WTC11 (cell line): ENCODE measurements around the gene MTHFD2. TPM values are rescaled to one million over a fixed set of nuclear protein-coding genes. Genes with fewer than 3 reads are reported as not detected.
A peak's percentile ranks its signal among the peaks of the same experiment; 100 is the strongest.

Experiments
- ATAC-seq: fragments of 200-7000 bp; cut with Tn5 transposase; 2 replicates; pipeline ENCODE4 v1.10.0; 2021; ENCODE audit warnings: mild to moderate bottlenecking, moderate library complexity
- Bru-seq: library from RNA; stranded (reverse); fragments of 400-500 nt; gene quantifications from one replicate; lab custom pipeline; 2021; lab: Mats Ljungman, UMichigan
- CTCF ChIA-PET: fragments of 300-600 bp; sonication (Branson Sonifier 250); formaldehyde crosslinking; loops from one replicate; lab custom pipeline; 2021; ENCODE audit warnings: antibody characterized with exemption; lab: Charles Lee
- POLR2A ChIA-PET: fragments of 350-600 bp; sonication (Branson Sonifier 250); formaldehyde crosslinking; loops from one replicate; lab custom pipeline; 2021; ENCODE audit warnings: antibody characterized with exemption; lab: Charles Lee
- DNase-seq: peaks from one replicate; pipeline ENCODE4 v3.0.0; 2021; ENCODE audit warnings: low spot score
- H3K27ac Mint-ChIP-seq: 2 replicates; pipeline ENCODE4 v1.8.0; 2021; ENCODE audit warnings: mixed read lengths
- H3K27me3 Mint-ChIP-seq: 2 replicates; pipeline ENCODE4 v1.8.0; 2021; ENCODE audit warnings: low read depth, mild to moderate bottlenecking, moderate library complexity, mixed read lengths
- H3K36me3 Mint-ChIP-seq: 2 replicates; pipeline ENCODE4 v1.8.0; 2021; ENCODE audit warnings: mixed read lengths
- H3K4me1 Mint-ChIP-seq: 2 replicates; pipeline ENCODE4 v1.8.0; 2022; ENCODE audit warnings: mixed read lengths
- H3K4me3 Mint-ChIP-seq: 2 replicates; pipeline ENCODE4 v1.8.0; 2021; ENCODE audit warnings: mild to moderate bottlenecking, moderate library complexity, mixed read lengths
- H3K9me3 Mint-ChIP-seq: 2 replicates; pipeline ENCODE4 v1.8.0; 2021; ENCODE audit warnings: mixed read lengths
- ATF1 ChIP-seq: sonication (generic); formaldehyde crosslinking; IDR thresholded peaks from 2 replicates; pipeline ENCODE4 v1.8.1; 2023; ENCODE audit warnings: mild to moderate bottlenecking, moderate library complexity, missing genetic modification reagents
- CBFB ChIP-seq: sonication (generic); formaldehyde crosslinking; IDR thresholded peaks from 2 replicates; pipeline ENCODE4 v1.8.1; 2022; ENCODE audit warnings: mild to moderate bottlenecking, low read depth, missing genetic modification reagents
- EMX1 ChIP-seq: fragments of 250-450 bp; sonication (Bioruptor Pico); IDR thresholded peaks from 2 replicates; pipeline ENCODE4 v1.8.0; 2021; ENCODE audit warnings: mild to moderate bottlenecking
- ESRRA ChIP-seq: sonication (generic); formaldehyde crosslinking; IDR thresholded peaks from 2 replicates; pipeline ENCODE4 v1.8.1; 2022; ENCODE audit warnings: mild to moderate bottlenecking, missing genetic modification reagents, borderline replicate concordance
- FOXJ3 ChIP-seq: sonication (generic); formaldehyde crosslinking; IDR thresholded peaks from 2 replicates; pipeline ENCODE4 v1.9.0; 2021; ENCODE audit warnings: missing genetic modification reagents, mild to moderate bottlenecking, borderline replicate concordance
- FOXK1 ChIP-seq: sonication (generic); formaldehyde crosslinking; IDR thresholded peaks from 2 replicates; pipeline ENCODE4 v1.8.0; 2022; ENCODE audit warnings: mild to moderate bottlenecking, moderate library complexity, missing genetic modification reagents
- IRF2 ChIP-seq: sonication (generic); formaldehyde crosslinking; IDR thresholded peaks from 2 replicates; pipeline ENCODE4 v1.8.0; 2022; ENCODE audit warnings: low read depth, missing genetic modification reagents, borderline replicate concordance
- JUN ChIP-seq: sonication (generic); formaldehyde crosslinking; IDR thresholded peaks from 2 replicates; pipeline ENCODE4 v1.8.0; 2023; ENCODE audit warnings: mild to moderate bottlenecking, missing genetic modification reagents
- MXD4 ChIP-seq: fragments of 250-450 bp; sonication (Bioruptor Pico); IDR thresholded peaks from 2 replicates; pipeline ENCODE4 v1.8.0; 2021; ENCODE audit warnings: mild to moderate bottlenecking, moderate library complexity, borderline replicate concordance
- NFE2L1 ChIP-seq: sonication (generic); formaldehyde crosslinking; IDR thresholded peaks from 2 replicates; pipeline ENCODE4 v1.8.1; 2023; ENCODE audit warnings: missing genetic modification reagents
- NR1H2 ChIP-seq: sonication (generic); formaldehyde crosslinking; IDR thresholded peaks from 2 replicates; pipeline ENCODE4 v1.9.0; 2021; ENCODE audit warnings: mild to moderate bottlenecking, moderate library complexity, missing genetic modification reagents
- NR2C2 ChIP-seq: sonication (generic); formaldehyde crosslinking; IDR thresholded peaks from 2 replicates; pipeline ENCODE4 v1.8.0; 2022; ENCODE audit warnings: mild to moderate bottlenecking, missing genetic modification reagents
- NR3C1 ChIP-seq: sonication (generic); formaldehyde crosslinking; conservative IDR thresholded peaks from 2 replicates; pipeline ENCODE4 v1.8.1; 2023; ENCODE audit warnings: low read depth, mild to moderate bottlenecking, missing genetic modification reagents
- RORB ChIP-seq: fragments of 250-450 bp; sonication (Bioruptor Pico); IDR thresholded peaks from 2 replicates; pipeline ENCODE4 v1.9.0; 2021; ENCODE audit warnings: mild to moderate bottlenecking
- ZNF138 ChIP-seq: sonication (generic); formaldehyde crosslinking; conservative IDR thresholded peaks from 2 replicates; pipeline ENCODE4 v1.8.1; 2022; ENCODE audit warnings: mild to moderate bottlenecking, moderate library complexity, missing genetic modification reagents
- ZNF416 ChIP-seq: fragments of 250-450 bp; sonication (Bioruptor Pico); IDR thresholded peaks from 2 replicates; pipeline ENCODE4 v1.9.0; 2021; ENCODE audit warnings: mild to moderate bottlenecking, inconsistent platforms
- long read RNA-seq, 3 experiments: library from RNA in 1 of 3; library from capped mRNA in 1 of 3; library from polyadenylated mRNA in 1 of 3; unstranded in 2 of 3; stranded (forward) in 1 of 3; transcript quantifications; one replicate each; pipeline ENCODE4 v2.0.0, GENCODE V29; 2021
- total RNA-seq: library from RNA; stranded (reverse); gene quantifications from 3 replicates; pipeline ENCODE4 v1.2.3, GENCODE V29; 2021
- TF ChIP-seq, protein P1 (sequence below): fragments of 250-450 bp; sonication (Bioruptor Pico); IDR thresholded peaks from 2 replicates; pipeline ENCODE4 v1.9.0; 2021; ENCODE audit warnings: moderate library complexity, mild to moderate bottlenecking, inconsistent platforms, borderline replicate concordance
- TF ChIP-seq, protein P2 (sequence below): sonication (generic); formaldehyde crosslinking; IDR thresholded peaks from 2 replicates; pipeline ENCODE4 v1.8.1; 2023; ENCODE audit warnings: mild to moderate bottlenecking, missing genetic modification reagents
- TF ChIP-seq, protein P3 (sequence below): sonication (generic); formaldehyde crosslinking; IDR thresholded peaks from 2 replicates; pipeline ENCODE4 v1.8.1; 2022; ENCODE audit warnings: mild to moderate bottlenecking, moderate library complexity, missing genetic modification reagents
- TF ChIP-seq, protein P4 (sequence below): sonication (generic); formaldehyde crosslinking; IDR thresholded peaks from 2 replicates; pipeline ENCODE4 v1.8.1; 2022; ENCODE audit warnings: low read depth, mild to moderate bottlenecking, moderate library complexity, missing genetic modification reagents, borderline replicate concordance
- TF ChIP-seq, protein P5 (sequence below): fragments of 250-450 bp; sonication (Bioruptor Pico); IDR thresholded peaks from 2 replicates; pipeline ENCODE4 v1.8.0; 2021; ENCODE audit warnings: mild to moderate bottlenecking
- TF ChIP-seq, protein P6 (sequence below): sonication (generic); formaldehyde crosslinking; IDR thresholded peaks from 2 replicates; pipeline ENCODE4 v1.8.0; 2022; ENCODE audit warnings: missing genetic modification reagents

MTHFD2 gene
- 192 to 251 TPM (median 193 TPM) in 3 replicates for total RNA-seq
- percentile 97 among the genes with signal in this experiment for Bru-seq, nascent RNA
- long read RNA-seq, experiment 1, full-length matches to known transcripts = 550 of 736 reads
- long read RNA-seq, experiment 1, partial matches to known transcripts = 87 of 736 reads
- long read RNA-seq, experiment 1, other reads (novel, unspliced or antisense) = 99 of 736 reads
- long read RNA-seq, experiment 2, full-length matches to known transcripts = 164 of 296 reads
- long read RNA-seq, experiment 2, partial matches to known transcripts = 77 of 296 reads
- long read RNA-seq, experiment 2, other reads (novel, unspliced or antisense) = 55 of 296 reads
- long read RNA-seq, experiment 3, full-length matches to known transcripts = 430 of 597 reads
- long read RNA-seq, experiment 3, partial matches to known transcripts = 118 of 597 reads
- long read RNA-seq, experiment 3, other reads (novel, unspliced or antisense) = 49 of 597 reads

DNA sequence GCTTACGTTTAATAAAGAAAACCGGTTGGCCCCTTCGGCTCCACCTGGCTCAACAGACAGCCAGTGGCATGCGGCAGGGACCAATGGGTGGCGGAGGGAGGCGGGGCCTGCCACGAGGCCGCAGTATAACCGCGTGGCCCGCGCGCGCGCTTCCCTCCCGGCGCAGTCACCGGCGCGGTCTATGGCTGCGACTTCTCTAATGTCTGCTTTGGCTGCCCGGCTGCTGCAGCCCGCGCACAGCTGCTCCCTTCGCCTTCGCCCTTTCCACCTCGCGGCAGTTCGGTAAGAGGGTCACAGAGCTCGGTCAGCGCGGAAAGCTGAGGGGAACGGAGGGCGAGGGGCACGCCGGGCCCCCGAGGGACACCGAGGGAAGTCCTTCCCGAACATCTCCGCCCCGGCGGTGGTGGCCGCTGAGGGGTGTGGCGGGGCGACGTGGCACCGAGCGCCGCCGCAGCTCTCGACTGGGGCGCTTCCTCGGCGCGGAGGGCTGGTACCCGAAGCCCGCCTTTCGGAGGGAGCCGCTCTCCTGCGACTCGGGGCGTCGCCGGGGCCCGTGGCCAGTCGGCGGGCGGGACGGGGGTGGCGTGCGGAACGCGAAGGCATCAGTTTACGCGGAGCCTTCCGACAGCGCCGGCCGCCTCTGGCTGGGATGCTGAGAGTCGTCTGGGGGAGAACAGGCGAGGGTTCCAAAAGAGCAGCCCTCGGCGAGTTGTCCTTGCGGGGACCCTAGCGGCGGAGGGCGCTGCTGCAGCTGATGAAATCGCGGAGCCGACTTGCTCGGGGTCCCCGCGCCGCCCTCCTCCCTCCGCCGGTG is at the start of gene MTHFD2:
Gene MTHFD2 (plus strand): TSS at position 155 of the 814 bp plus-strand sequence. CDS start 27 bp downstream, at position 182.
- POLR2A ChIA-PET = interaction anchor here (0.6 to 4.5 kb wide), 10 partner anchors 9 to 85 kb away, joined by 3 to 41 read pairs (median 4); partner anchors contain the start of gene MOB1A
- no peak for TF ChIP-seq RORB (CRISPR knock-in tag)
- TF ChIP-seq NFE2L1 = peak; percentile 92
- no peak for TF ChIP-seq MXD4 (CRISPR knock-in tag)
- TF ChIP-seq NR1H2 (CRISPR knock-in tag) = peak; percentile 74; the same call in 1 of the 2 replicates
- TF ChIP-seq, protein P1, sequence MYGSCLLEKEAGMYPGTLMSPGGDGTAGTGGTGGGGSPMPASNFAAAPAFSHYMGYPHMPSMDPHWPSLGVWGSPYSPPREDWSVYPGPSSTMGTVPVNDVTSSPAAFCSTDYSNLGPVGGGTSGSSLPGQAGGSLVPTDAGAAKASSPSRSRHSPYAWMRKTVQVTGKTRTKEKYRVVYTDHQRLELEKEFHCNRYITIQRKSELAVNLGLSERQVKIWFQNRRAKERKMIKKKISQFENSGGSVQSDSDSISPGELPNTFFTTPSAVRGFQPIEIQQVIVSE (CRISPR knock-in tag) = no peak
- TF ChIP-seq NR3C1 = no peak
- peak; percentile 91; the same call in 1 of the 2 replicates for TF ChIP-seq FOXK1
- TF ChIP-seq, protein P2, sequence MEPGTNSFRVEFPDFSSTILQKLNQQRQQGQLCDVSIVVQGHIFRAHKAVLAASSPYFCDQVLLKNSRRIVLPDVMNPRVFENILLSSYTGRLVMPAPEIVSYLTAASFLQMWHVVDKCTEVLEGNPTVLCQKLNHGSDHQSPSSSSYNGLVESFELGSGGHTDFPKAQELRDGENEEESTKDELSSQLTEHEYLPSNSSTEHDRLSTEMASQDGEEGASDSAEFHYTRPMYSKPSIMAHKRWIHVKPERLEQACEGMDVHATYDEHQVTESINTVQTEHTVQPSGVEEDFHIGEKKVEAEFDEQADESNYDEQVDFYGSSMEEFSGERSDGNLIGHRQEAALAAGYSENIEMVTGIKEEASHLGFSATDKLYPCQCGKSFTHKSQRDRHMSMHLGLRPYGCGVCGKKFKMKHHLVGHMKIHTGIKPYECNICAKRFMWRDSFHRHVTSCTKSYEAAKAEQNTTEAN (CRISPR knock-in tag) = peak; percentile 83; the same call in 1 of the 2 replicates
- TF ChIP-seq, protein P3, sequence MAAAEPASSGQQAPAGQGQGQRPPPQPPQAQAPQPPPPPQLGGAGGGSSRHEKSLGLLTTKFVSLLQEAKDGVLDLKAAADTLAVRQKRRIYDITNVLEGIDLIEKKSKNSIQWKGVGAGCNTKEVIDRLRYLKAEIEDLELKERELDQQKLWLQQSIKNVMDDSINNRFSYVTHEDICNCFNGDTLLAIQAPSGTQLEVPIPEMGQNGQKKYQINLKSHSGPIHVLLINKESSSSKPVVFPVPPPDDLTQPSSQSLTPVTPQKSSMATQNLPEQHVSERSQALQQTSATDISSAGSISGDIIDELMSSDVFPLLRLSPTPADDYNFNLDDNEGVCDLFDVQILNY (CRISPR knock-in tag) = peak; percentile 92
- peak; percentile 91 for TF ChIP-seq JUN (CRISPR knock-in tag)
- TF ChIP-seq ESRRA = peak; percentile 53; the same call in 1 of the 2 replicates
- peak; percentile 79 for TF ChIP-seq ATF1 (CRISPR knock-in tag)
- 0 out of 2 replicates have a peak, but pooled peaks have one; percentile 78 for TF ChIP-seq CBFB (CRISPR knock-in tag)
- 0 out of 2 replicates have a peak, but pooled peaks have one; percentile 18 for TF ChIP-seq IRF2
- TF ChIP-seq, protein P4, sequence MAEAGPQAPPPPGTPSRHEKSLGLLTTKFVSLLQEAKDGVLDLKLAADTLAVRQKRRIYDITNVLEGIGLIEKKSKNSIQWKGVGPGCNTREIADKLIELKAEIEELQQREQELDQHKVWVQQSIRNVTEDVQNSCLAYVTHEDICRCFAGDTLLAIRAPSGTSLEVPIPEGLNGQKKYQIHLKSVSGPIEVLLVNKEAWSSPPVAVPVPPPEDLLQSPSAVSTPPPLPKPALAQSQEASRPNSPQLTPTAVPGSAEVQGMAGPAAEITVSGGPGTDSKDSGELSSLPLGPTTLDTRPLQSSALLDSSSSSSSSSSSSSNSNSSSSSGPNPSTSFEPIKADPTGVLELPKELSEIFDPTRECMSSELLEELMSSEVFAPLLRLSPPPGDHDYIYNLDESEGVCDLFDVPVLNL = peak; percentile 81; the same call in 1 of the 2 replicates
- TF ChIP-seq, protein P5, sequence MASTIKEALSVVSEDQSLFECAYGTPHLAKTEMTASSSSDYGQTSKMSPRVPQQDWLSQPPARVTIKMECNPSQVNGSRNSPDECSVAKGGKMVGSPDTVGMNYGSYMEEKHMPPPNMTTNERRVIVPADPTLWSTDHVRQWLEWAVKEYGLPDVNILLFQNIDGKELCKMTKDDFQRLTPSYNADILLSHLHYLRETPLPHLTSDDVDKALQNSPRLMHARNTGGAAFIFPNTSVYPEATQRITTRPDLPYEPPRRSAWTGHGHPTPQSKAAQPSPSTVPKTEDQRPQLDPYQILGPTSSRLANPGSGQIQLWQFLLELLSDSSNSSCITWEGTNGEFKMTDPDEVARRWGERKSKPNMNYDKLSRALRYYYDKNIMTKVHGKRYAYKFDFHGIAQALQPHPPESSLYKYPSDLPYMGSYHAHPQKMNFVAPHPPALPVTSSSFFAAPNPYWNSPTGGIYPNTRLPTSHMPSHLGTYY (CRISPR knock-in tag) = no peak; the same call in 1 of the 2 replicates
- TF ChIP-seq NR2C2 (CRISPR knock-in tag) = 0 out of 2 replicates have a peak, but pooled peaks have one; percentile 73
- TF ChIP-seq FOXJ3 = no peak
- TF ChIP-seq, protein P6, sequence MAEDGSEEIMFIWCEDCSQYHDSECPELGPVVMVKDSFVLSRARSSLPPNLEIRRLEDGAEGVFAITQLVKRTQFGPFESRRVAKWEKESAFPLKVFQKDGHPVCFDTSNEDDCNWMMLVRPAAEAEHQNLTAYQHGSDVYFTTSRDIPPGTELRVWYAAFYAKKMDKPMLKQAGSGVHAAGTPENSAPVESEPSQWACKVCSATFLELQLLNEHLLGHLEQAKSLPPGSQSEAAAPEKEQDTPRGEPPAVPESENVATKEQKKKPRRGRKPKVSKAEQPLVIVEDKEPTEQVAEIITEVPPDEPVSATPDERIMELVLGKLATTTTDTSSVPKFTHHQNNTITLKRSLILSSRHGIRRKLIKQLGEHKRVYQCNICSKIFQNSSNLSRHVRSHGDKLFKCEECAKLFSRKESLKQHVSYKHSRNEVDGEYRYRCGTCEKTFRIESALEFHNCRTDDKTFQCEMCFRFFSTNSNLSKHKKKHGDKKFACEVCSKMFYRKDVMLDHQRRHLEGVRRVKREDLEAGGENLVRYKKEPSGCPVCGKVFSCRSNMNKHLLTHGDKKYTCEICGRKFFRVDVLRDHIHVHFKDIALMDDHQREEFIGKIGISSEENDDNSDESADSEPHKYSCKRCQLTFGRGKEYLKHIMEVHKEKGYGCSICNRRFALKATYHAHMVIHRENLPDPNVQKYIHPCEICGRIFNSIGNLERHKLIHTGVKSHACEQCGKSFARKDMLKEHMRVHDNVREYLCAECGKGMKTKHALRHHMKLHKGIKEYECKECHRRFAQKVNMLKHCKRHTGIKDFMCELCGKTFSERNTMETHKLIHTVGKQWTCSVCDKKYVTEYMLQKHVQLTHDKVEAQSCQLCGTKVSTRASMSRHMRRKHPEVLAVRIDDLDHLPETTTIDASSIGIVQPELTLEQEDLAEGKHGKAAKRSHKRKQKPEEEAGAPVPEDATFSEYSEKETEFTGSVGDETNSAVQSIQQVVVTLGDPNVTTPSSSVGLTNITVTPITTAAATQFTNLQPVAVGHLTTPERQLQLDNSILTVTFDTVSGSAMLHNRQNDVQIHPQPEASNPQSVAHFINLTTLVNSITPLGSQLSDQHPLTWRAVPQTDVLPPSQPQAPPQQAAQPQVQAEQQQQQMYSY (CRISPR knock-in tag) = peak; percentile 54; the same call in 1 of the 2 replicates
- TF ChIP-seq EMX1 = no peak; the same call in 1 of the 2 replicates
- TF ChIP-seq ZNF138 (CRISPR knock-in tag) = no peak
- peak; percentile 92 for TF ChIP-seq ZNF416 (CRISPR knock-in tag)

More for the DNA sequence above, at the start of gene MTHFD2:
- Mint-ChIP-seq H3K36me3 (peaks cover 19% of the 10 kb centered on the region), H3K4me3 (peak within 1 kb of the TSS; percentile 99), H3K9me3 (no peaks in the 10 kb centered on the region; the same call in 1 of the 2 replicates), H3K27me3 (peaks cover 10% of the 10 kb centered on the region), H3K4me1 (peaks cover 31% of the 10 kb centered on the region), H3K27ac (peak within 1 kb of the TSS; percentile 100)
- DNase-seq = peak; percentile 95
- CTCF ChIA-PET = interaction anchor here (1.0 to 2.2 kb wide), 7 partner anchors 11 to 60 kb away, joined by 3 to 11 read pairs (median 3); partner anchors contain the start of genes BOLA3 and MOB1A
- ATAC-seq = peak; percentile 96
